NB4 (cell line): ENCODE results near the gene SUN5.

ENCODE experiments used
- DNase-seq: peaks from one replicate; pipeline ENCODE4 v3.0.0; 2010; ENCODE audit warnings: low read depth
- H3K4me3 ChIP-seq: one replicate; pipeline ENCODE4 v1.5.1; 2011; ENCODE audit warnings: mild to moderate bottlenecking, low read depth, low read length, moderate library complexity
- CTCF ChIP-seq: IDR thresholded peaks from one replicate; pipeline ENCODE4 v1.5.1; 2012; ENCODE audit warnings: low read depth, low read length
- MAX ChIP-seq: IDR thresholded peaks from 2 replicates; pipeline ENCODE4 v1.6.1; 2011; ENCODE audit warnings: low read depth, low read length
- MYC ChIP-seq: IDR thresholded peaks from 2 replicates; pipeline ENCODE4 v1.6.1; 2011; ENCODE audit warnings: low read depth, low read length
- POLR2A ChIP-seq: IDR thresholded peaks from 2 replicates; pipeline ENCODE4 v1.6.1; 2011; ENCODE audit warnings: mild to moderate bottlenecking; ENCODE audit not compliant: insufficient read length; ENCODE audit errors: extremely low read depth

Gene SUN5

GRCh38 chr20:32946629-32947028, 57.6 kb downstream of the SUN5 start:
- TF ChIP-seq CTCF (no peak), MAX (no peak), POLR2A (no peak), MYC (no peak)
- DNase-seq, result no peak
- no peak overlapping the region for H3K4me3 ChIP-seq

GRCh38 chr20:32945710-32946221, 58.5 kb downstream of the SUN5 start:
- H3K4me3 ChIP-seq, result no peak overlapping the region
- TF ChIP-seq CTCF, result peak; percentile 56
- no peak for TF ChIP-seq MYC
- TF ChIP-seq MAX, result no peak
- no peak for TF ChIP-seq POLR2A
- peak; percentile 52 for DNase-seq

- DNase-seq, result no peak
- no peak overlapping the region for H3K4me3 ChIP-seq
- TF ChIP-seq CTCF (no peak), POLR2A (no peak), MYC (no peak), MAX (no peak)
These were observed 60.7 kb downstream of the SUN5 start for GRCh38 chr20:32943490-32944052.

- peak; percentile 71 for DNase-seq
- no peak overlapping the region for H3K4me3 ChIP-seq
- TF ChIP-seq MYC (no peak), CTCF (no peak), POLR2A (no peak), MAX (no peak)
These were observed 62.9 kb downstream of the SUN5 start for GRCh38 chr20:32941155-32941885.

DNA sequence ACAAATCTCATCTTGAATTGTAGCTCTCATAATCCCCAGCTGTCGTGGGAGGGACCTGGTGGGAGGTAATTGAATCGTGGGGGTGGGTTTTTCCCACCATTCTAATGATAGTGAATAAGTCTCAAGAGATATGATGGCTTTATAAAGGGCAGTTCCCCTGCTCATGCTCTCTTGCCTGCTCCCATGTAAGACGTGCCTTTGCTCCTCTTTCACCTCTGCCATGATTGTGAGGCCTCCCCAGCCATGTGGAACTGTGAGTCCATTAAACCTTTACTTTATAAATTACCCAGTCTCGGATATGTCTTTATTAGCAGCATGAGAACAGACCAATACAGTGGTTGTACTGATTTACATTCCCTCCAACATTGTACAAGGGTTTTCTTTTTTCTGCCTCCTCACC, 69.7 kb downstream of the SUN5 start:
- H3K4me3 ChIP-seq, result no peak overlapping the region
- no peak for TF ChIP-seq MYC
- no peak for TF ChIP-seq CTCF
- DNase-seq, result no peak
